ENCODE measurements around the gene SLCO2B1.

SLCO2B1 gene

DNA sequence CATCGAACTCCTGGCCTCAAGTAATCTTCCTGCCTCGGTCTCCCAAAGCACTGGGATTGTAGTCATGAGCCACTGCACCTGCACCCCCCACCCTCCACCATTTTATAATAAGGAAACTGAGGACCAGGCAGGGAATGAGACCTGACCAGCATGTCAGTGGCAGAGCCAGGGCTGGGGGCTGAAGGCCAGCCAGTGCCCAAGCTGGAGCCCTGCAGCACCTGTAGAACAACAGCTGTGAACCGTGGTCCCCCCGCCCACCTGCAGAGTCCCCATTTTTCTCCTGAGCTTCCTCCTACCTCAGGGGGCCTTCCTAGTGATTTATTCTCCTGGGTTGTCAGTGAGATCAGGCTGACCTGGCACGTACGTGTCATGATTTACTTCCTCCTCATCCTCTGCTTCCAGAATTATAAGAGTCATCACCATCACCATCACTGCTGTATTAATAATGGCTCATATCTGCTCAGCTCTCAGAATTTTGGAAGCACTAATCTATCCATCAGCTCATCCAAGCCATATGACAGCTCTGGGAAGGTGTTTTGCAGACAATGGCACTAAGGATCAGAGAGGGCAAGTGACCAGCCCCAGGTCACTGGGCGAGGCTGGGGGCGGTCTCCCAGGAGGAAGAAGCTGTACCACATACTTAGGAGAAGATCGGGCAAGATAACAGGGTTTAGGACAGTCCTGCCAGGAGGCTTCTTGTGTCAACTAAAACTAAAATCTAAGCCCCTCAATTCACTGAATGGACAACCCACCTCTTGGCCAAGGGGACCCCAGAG lies 5.5 kb upstream of the SLCO2B1 start:
- no peak for FAIRE-seq
- TF ChIP-seq, protein P1, sequence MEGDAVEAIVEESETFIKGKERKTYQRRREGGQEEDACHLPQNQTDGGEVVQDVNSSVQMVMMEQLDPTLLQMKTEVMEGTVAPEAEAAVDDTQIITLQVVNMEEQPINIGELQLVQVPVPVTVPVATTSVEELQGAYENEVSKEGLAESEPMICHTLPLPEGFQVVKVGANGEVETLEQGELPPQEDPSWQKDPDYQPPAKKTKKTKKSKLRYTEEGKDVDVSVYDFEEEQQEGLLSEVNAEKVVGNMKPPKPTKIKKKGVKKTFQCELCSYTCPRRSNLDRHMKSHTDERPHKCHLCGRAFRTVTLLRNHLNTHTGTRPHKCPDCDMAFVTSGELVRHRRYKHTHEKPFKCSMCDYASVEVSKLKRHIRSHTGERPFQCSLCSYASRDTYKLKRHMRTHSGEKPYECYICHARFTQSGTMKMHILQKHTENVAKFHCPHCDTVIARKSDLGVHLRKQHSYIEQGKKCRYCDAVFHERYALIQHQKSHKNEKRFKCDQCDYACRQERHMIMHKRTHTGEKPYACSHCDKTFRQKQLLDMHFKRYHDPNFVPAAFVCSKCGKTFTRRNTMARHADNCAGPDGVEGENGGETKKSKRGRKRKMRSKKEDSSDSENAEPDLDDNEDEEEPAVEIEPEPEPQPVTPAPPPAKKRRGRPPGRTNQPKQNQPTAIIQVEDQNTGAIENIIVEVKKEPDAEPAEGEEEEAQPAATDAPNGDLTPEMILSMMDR (IDR thresholded peaks at IDR 0.05; ENCODE audit: insufficient read depth, missing control alignments), result no peak

DNA sequence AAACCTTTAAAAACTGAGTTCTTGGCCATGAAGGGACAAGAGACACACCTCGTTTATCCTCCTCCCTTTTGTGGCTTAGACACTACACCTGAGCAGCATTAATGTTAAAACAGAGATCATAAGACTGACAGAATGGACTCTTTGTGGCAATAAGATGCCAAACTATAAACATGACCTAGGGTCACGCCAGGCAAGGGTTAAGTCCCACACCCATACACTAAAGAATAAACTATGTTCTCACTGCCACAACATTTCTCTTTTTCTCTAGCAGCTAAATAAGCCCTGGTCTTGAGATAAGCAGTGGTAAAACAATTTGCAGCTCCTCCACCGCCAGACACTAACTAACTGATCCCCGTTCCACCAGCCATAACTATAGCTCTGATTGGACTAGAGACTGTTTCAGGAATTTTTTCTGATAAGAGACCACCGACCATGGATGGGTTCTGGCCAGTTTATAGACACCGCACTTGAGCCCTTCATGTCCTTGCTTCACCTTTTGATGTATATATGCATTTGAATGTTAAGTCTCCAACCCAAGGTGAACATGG lies 4.9 kb upstream of the SLCO2B1 start:
- DNase-seq (ENCODE audit: insufficient read length, low spot score) (no peak), FAIRE-seq (no peak)
- TF ChIP-seq, protein P1 (IDR thresholded peaks at IDR 0.05; ENCODE audit: insufficient read depth, missing control alignments), result no peak

More for the DNA sequence above, 5.5 kb upstream of the SLCO2B1 start:
- no peak for DNase-seq (ENCODE audit: insufficient read length, low spot score)

DNA sequence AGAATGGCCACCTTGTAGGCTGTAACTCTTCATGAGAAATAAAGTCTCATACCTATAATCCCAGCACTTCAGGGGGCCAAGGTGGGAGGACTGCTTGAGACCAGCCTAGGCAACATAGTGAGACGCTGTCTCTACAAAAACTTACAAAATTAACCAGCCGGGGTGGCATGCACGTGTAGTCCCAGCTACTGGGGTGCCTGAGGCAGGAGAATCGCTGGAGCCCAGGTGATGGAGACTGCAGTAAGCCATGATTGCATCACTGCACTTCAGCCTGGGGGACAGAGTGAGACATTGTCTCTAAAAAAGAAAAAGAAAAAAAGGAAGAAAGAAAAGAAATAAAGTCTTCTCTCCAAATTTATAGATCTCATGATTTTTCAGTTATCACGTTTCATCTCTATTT lies 4.2 kb upstream of the SLCO2B1 start:
- TF ChIP-seq, protein P1 (IDR thresholded peaks at IDR 0.05; ENCODE audit: insufficient read depth, missing control alignments), result no peak
- DNase-seq (ENCODE audit: insufficient read length, low spot score) (no peak), FAIRE-seq (no peak)

DNA sequence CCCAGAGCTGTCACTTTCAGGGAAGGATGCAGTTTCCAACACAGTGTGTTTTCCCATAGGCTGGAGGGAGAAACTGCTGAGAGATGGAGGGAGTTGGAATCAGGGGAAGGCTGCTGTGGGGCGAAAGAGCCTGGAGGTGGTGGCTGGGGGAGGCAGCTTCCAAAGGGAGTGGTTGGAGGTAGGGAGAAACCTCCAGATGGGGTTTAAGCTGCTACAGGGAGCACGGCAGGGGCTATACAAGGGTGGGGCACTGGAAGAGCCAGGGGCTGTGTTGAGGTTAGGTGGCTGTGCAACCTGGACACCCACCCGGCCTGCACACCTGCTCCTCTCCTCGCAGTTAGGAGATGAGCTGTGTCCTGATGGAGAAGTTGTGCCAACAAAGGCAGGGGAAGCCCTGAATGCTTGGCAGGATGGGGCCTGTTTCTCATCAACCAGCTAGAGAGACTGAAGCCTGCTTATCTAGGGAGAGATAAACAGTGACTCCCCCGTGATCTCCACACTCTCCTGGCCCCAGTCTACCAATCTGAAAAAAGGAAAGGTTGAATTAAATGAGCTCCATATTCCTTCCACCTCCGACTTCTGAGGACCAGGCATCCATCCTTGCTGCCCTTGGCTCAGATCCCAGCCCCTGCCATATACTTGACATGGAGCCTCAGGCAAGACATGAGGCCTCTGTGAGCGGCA lies 3.6 kb upstream of the SLCO2B1 start:
- TF ChIP-seq, protein P1 (IDR thresholded peaks at IDR 0.05; ENCODE audit: insufficient read depth, missing control alignments), result no peak
- no peak for FAIRE-seq
- no peak for DNase-seq (ENCODE audit: insufficient read length, low spot score)

DNA sequence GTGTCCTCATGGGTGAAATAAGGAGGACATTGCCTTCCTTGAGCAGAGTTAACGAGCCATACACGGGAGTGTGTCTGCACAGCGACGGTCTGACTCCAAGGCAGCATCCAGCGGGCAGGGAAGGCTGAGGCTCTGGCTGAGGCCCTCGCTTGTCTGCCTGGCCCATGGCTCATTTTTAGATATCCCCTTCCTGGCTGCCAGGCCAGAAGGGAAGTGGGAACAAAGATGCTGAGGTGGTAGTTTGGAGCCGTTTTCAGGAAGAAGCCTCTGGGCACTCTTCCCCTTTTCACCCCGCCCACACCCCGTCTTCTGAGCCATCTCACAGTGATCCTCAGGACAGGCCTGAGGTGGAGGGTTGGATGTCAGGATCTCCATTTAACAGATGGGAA lies 3.0 kb upstream of the SLCO2B1 start:
- TF ChIP-seq, protein P1 (IDR thresholded peaks at IDR 0.05; ENCODE audit: insufficient read depth, missing control alignments), result no peak
- DNase-seq (ENCODE audit: insufficient read length, low spot score) (no peak), FAIRE-seq (no peak)

DNA sequence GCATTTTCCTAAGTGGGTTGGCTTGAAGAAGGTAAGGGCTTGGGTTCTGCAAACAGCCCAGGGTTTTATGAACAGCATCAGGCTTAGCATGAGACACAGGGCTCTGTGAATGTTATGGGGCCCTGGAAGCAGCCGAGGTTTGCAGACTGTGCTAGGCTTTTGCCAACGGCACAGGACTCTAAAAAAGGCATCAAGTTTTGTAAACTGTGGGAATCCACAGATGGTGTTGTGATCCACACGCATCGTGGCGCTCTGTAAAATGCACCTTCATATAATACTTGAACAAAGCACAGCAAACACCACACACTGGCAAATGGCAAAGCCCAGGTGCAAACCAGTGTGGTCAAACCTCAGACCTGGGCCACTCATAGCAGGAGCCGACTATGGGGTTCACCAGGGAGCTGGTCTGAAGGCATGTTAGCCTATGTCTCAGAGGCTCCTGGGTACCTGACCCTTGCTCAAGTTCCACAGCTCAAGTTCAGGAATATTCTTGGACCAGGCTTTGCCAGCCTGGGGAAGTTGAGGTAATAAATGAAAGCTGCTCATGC lies 2.4 kb upstream of the SLCO2B1 start:
- FAIRE-seq (no peak), DNase-seq (ENCODE audit: insufficient read length, low spot score) (no peak)
- TF ChIP-seq, protein P1 (IDR thresholded peaks at IDR 0.05; ENCODE audit: insufficient read depth, missing control alignments), result no peak

All from D721Med (cell line).